Measurements from ENCODE around the gene PKHD1.

The PKHD1 gene

DNA sequence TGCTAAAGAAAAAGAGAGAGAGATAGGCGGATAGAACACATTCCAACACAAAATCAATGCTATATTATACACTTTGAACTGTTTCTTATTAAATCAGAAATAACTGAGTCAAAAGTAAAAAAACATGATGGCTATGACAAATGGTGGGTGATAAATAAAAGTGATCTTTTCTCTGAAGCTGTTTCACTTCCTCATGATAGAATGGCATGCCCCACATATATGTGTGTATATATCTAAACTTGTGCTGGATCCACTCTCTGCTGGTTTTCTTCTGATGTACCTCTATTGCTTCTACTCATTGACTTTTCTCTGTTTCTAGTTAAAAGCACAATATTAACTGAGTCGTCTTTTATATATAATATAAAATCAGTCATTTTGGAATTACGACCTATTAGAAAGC, 429.9 kb downstream of the PKHD1 start:
- DNase-seq = no peak

GRCh38 chr6:51655517-51655916, 431.9 kb downstream of the PKHD1 start:
- DNase-seq = no peak

DNA sequence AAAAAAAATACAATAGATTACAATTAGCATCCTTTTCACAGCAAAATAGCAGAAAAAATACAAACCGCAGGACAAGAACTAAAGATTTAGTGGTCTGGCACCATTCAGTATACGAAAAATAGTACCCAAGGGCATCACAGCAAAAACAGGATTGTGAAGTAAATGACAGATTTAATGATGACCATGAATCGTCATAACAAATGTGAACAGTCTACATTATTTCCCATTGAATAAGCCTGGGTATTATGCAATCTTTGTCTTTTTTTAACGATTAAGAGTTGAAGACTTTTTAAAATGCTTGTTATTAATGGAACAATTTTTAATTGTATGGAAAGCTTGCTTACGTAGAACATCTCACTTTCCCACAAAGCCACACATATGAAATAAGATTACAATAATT, 432.8 kb downstream of the PKHD1 start:
- no peak for DNase-seq

DNA sequence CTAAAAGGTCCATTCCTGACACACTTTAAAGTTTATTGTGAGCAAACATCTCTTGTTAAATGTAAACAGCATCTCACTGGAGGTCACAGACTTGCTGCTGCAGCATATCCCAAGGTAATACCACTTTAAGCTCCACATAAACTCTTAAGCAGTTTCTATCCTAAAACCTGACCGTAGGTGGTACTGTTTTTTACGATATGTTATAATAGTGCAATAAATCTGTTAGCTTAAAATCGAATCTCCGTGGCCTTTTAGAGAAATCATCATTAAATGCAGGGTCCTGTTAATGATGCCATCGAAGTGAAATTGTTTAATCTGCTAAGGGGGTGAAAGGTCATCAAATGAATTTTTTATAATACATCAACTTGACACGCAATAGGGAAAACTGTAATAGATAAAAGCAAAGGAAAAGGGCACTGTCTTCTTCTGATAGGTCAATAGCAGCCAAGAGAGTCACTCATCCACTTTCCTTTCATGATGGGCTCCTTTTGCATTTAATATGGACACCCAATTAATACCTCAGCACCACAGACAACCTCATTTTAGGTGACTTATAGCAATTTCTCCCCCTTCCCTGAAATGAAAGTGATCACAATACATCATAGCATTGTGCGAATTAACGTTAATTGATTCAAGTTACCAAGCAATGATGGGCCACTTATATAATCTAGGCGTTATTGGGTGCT, 436.1 kb downstream of the PKHD1 start:
- no peak for DNase-seq

GRCh38 chr6:51648774-51649173, 438.6 kb downstream of the PKHD1 start:
- DNase-seq = no peak

DNA sequence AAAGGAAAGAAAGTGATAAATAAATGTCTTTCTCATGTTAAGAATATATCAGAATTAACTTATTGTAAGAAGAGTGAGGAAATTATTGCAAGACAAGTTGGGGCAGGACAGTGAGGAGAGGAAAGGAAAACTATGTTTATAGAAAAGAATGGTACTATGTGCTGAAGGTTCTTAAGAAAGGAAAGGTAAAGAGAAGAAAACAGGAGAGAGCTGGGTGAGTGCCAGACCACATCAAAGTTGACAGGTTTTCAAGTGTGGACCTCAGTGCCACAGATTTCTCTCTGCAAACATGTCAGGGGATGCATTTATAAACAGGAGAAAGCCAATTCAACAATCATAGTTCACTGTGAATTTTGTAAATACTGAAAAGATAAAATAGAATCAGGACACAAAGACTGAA, 439.2 kb downstream of the PKHD1 start:
- no peak for DNase-seq

GRCh38 chr6:51644426-51644825, 443.0 kb downstream of the PKHD1 start:
- DNase-seq = no peak

DNA sequence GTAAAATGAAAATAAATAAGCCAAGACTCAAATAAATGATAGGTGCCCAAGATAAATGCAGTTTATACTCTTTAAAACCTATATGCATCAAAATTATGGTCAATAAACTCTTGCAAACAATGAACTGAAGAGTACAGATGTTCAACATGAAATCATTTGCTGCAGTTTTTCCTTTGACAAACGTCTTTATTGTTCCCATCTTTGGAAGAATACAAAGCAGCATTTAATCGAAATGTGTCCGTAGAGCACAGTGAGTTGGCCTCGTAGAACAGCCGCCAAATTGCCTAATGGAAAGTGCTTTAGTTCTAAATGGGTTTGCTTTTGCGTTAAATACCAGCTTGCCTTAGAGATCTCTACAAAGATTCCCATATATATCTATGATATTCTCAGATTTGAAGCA, 447.4 kb downstream of the PKHD1 start:
- no peak for DNase-seq

DNA sequence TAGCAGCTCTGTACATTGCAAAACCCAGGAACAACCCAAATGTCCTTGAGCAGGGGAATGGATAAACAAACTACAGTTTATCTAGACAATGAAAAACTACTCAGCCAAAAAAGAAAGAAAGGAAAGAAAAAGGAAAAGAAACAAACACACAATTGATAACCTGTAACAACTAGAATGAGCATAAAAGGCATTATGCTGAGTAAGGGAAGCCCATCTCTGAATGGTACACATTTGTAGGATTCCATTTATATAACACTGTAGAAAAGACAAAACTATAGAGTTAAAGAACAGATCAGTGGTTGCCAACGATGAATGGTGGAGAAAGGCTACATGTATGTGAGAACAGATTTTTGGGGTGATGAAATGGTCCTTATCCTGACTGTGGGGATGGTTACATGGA, 454.0 kb downstream of the PKHD1 start:
- DNase-seq = no peak

DNA sequence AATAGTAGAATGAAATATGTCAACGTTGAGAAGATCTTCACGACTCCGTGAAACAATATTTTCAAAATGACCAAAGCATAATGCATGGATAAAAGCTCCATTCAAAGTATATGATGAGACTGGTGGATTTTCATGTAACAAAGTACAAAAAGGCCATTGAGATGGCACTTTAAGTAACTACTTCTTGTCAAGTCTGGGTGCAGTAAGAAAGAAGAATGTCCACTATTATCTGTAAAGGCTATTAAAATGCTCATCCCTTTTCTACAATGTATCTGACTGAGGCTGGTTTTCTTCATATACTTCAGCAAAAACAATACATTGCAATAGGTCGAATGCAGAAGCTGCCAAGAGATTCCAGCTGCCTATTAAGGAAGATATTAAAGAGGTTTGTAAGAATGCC, 457.4 kb downstream of the PKHD1 start:
- DNase-seq = no peak

GRCh38 chr6:51626391-51626790, 461.0 kb downstream of the PKHD1 start:
- DNase-seq = no peak

GRCh38 chr6:51625566-51625965, 461.8 kb downstream of the PKHD1 start:
- no peak for DNase-seq

GRCh38 chr6:51620971-51621370, 466.4 kb downstream of the PKHD1 start:
- no peak for DNase-seq

GRCh38 chr6:51619042-51619799, 468.2 kb downstream of the PKHD1 start:
- DNase-seq = no peak

GRCh38 chr6:51618563-51618962, 468.9 kb downstream of the PKHD1 start:
- DNase-seq = no peak

- no peak for DNase-seq
These were observed 469.7 kb downstream of the PKHD1 start for GRCh38 chr6:51617751-51618150.

GRCh38 chr6:51616243-51616642, 471.2 kb downstream of the PKHD1 start:
- DNase-seq = no peak

GRCh38 chr6:51614725-51615124, 472.7 kb downstream of the PKHD1 start:
- DNase-seq = no peak

GRCh38 chr6:51613558-51613957, 473.9 kb downstream of the PKHD1 start:
- DNase-seq = no peak

GRCh38 chr6:51608932-51609331, 478.5 kb downstream of the PKHD1 start:
- no peak for DNase-seq

- DNase-seq = no peak
These were observed 479.0 kb downstream of the PKHD1 start for GRCh38 chr6:51608383-51608782.

DNA sequence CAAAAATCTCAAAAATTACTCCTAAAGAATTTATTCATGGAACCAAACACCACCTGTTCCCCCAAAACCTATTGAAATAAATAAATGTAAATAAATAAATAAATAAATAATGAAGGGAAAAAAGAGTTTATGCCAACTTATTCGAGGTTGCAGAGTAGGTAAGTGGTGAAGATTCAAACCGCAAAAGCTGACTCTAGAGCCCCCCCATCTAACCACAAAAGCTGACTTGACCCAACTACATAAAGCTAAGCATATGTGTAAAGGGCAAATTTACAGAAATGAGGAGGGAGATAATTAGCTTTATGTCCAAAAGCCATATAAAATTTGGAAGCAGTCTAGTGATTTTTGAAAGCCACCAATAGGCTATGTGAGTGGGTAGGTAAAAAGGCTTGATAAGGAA, 486.9 kb downstream of the PKHD1 start:
- DNase-seq = no peak

GRCh38 chr6:51598171-51598570, 489.2 kb downstream of the PKHD1 start:
- no peak for DNase-seq

- no peak for DNase-seq
These were observed 492.4 kb downstream of the PKHD1 start for GRCh38 chr6:51594981-51595380.

- DNase-seq = no peak
These were observed 502.1 kb downstream of the PKHD1 start for GRCh38 chr6:51585264-51585663.

All from KG1 (cell line).